Endometrial microvascular endothelial cells (primary cell): Measurements from ENCODE around the gene AIDA. TPM values are rescaled to one million over a fixed set of nuclear protein-coding genes. Genes with fewer than 3 reads are reported as not detected.
"Not testable (repeated sequence)": the region's sequence is repeated elsewhere in the genome, so short reads cannot be mapped to it uniquely, and the experiment has no call there.

Experiments
- in situ Hi-C: cut with HindIII; loops from 2 replicates; pipeline ENCODE4 v1.10.0; 2017; ENCODE audit warnings: low sequenced_read_pairs, low pct_unique_long_range_greater_than_20kb; ENCODE audit errors: inconsistent ontology term
- total RNA-seq: library from RNA; depleted of rRNA; stranded (reverse); fragments of >200 nt; gene quantifications from one replicate; pipeline ENCODE4 v1.2.3, GENCODE V29; 2015; ENCODE audit errors: inconsistent ontology term

AIDA gene
- 75.1 TPM for total RNA-seq

- in situ Hi-C loops: no loop called here
Observed at GRCh38 chr1:222712253-222713090, at the start of gene AIDA, which contains the start of gene BROX. TSS of gene AIDA (minus strand) at chr1:222712491. CDS start at chr1:222712317, 174 bp downstream. TSS of gene BROX (plus strand) at chr1:222712564. CDS start at chr1:222715700, 3,136 bp downstream.

DNA sequence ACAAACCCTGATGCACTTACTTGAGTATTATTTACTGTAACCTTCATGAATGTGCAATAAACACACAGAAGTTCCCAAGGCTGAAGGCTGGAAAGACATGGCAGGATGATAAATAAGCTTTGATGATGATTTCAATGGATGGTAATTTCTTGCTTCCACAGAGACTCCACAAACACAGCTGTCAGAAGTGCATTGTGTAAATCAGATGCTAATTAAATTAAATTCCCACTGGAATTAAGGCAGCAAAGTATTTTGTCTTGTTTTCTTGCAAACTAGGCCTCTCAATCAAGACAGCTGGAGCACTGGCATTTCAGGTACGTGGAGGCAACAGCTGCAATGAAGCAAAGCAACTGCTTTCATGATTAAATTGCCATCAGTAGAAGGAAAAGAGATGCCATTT, 48.8 kb upstream of the AIDA start:
- in situ Hi-C loops: no loop called here

GRCh38 chr1:222759451-222760035, 47.3 kb upstream of the AIDA start:
- in situ Hi-C loops: no loop called here

GRCh38 chr1:222757646-222758268, 45.5 kb upstream of the AIDA start:
- in situ Hi-C loops: no loop called here

- in situ Hi-C loops: no loop called here
Observed at GRCh38 chr1:222754366-222755139, 42.3 kb upstream of the AIDA start.

DNA sequence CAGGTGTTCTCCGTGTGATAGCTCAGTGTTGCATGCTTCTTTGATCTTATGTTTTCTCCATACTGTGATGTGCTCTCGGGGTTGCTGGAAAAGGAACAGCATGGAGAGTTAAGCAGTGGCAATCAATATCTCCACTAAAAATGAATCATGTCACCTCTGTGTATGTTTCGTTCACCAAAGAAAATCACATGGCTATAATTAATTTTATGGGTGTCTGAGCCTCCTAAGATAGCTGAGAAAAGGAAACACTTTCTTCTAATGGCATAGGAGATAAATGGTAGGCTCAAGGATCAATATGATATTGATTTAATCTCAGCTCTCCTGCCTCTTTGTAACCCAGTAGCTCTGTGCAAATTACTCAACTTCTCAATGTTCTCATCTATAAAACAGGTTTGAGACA, 39.0 kb upstream of the AIDA start:
- in situ Hi-C loops: no loop called here

- in situ Hi-C loops: no loop called here
Observed at GRCh38 chr1:222750651-222751050, 38.4 kb upstream of the AIDA start.

- in situ Hi-C loops: no loop called here
Observed at GRCh38 chr1:222749927-222750326, 37.6 kb upstream of the AIDA start.

DNA sequence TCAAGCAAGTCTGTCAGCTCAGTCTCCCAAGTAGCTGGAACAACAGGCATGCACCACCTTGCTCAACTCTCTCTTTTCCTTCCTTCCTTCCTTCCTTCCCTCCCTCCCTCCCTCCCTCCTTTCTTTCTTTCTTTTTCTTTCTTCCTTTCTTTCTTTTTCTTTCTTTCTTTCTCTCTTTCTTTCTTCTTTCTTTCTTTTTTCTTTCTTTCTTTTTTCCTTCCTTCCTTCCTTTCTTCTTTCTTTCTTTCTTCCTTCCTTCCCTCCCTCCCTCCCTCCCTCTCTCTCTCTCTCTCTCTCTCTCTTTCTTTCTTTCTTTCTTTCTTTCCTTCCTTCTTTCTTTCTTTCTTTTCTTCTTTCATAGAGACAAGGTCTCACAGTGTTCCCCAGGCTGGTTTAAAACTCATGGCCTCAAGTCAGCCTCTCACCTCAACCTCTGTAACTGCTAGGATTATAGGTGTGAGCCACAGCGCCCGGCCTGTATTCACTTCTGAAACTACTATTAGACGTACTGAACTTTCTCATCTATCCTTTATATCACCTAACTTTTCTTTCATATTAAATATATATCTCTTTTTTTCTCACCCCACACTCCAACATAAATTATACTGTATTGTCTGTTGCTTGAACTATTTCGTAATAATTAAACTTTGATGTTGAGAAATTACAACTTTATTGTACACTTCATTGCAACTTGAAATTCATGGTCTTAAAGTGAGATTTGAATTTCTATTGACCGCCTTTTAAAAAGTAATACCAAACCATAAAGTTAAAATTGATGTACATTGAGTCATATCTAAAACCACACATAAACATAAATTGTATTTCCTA, 29.6 kb upstream of the AIDA start:
- in situ Hi-C loops: not testable (repeated sequence)

- in situ Hi-C loops: no loop called here
Observed at GRCh38 chr1:222739929-222740328, 27.6 kb upstream of the AIDA start.

DNA sequence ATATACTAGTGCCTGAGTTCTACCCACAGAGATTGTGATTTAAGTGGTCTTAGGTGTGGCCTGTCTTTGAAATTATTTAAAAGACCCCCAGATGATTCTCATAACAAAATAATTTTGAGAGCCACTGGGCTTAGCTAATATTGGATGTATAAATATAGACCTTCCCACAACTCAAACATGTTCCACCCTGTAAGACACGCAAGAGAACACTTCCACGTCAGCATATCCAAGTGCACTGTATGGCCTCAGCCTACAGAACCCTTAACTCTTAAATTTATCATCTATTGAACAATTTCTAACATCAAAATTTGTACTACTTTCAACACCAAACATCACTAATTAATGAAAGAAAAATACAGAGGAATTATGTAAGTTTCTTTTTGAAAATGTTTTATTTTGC, 27.2 kb upstream of the AIDA start:
- in situ Hi-C loops: no loop called here

- in situ Hi-C loops: no loop called here
Observed at GRCh38 chr1:222736972-222737371, 24.7 kb upstream of the AIDA start, which contains the start of gene FAM177B. TSS of gene FAM177B (plus strand) at chr1:222737202. CDS start at chr1:222746546, 9,344 bp downstream.

DNA sequence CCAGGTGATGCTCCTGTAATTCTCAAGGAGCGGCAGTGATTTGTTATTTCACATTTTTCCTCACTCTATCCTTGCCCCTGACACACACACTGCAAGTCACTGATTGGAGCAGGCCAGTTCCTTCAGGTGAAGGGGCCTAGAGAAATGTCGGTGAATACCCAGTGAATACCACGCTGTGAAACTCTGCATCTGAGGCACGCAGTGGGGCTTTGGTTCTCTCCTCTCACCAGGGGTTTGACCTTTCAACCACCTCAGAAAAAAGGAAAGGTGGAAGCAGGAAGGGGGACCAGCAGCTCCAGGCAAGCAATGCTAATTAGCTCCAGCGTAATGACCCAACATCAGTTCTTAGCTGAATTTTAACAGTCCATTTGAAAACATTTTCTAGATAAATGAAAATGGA, 24.2 kb upstream of the AIDA start:
- in situ Hi-C loops: no loop called here

- in situ Hi-C loops: no loop called here
Observed at GRCh38 chr1:222734740-222735139, 22.4 kb upstream of the AIDA start.

DNA sequence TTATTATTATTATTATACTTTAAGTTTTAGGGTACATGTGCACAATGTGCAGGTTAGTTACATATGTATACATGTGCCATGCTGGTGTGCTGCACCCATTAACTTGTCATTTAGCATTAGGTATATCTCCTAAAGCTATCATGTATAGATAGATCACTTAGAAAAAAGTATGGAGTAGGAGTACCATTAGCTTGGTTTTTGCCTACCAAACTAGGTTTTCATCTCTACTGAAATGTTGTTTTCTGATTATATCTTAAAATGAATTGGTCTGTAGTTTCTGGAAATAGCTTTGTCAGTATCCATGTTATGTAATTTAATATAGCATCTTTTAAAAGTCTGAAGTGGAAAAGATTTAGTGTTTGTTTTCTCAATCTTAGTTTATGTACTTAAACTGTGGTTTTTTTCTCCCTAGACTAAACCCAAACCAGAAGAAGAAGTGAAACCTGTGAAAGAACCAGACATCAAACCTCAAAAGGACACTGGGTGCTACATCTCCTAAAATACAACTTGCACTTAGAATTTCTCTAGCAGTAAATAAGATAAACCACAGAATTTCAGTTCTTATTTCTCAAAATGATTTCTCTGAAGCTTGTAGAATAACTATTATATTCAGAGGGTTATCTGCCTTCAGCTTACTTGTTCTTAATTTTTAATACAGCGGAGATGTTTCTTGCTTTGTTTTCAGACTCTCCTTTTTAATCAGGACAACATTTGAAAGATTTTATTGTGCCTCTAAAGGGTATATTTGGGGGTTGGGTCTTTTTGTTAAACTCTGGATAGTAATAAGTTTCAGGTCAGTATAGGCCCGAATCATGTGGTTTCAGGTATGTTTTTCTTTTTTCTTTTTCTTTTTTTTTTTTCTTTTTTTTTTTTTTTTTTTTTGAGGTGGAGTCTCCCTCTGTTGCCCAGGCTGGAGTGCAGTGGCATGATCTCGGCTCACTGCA, 20.2 kb upstream of the AIDA start:
- in situ Hi-C loops: no loop called here

DNA sequence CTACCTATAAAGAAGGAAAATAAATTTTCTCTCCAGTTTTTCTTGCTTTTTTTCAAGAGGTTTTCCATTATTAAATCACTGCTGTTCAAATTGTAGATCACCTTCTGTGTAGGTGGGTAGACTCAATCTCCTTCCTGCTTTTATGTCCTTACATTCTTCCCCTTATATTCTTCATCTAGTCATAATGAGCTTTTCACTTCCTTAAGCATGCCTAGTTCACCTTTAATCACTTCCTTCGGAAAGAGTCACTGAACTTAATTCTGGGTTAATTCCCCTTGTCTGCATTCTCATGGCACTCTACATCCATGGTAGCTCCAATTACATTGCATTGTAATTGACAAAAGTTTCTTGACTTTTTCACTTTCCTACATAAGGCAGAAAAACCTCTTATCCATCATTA, 18.6 kb upstream of the AIDA start:
- in situ Hi-C loops: no loop called here

DNA sequence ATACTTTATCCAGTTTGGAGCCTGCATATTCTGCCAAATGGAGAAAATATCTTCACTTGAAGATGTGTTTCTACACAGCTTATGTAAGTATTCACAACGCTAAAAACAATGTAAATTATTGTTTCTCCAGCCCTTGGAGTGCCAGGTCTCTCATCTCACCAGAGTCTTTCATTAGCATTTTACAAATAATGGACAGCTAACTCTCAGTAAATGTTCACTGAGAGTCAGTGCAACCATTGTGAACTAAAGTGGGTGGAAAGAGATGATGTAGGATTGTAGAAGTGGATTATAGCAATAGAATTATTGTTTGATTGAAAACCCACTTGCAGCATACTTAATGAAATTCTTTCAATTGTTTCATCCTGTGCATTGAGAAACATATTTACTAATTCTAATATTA, 16.5 kb upstream of the AIDA start:
- in situ Hi-C loops: no loop called here
